GM10847 (cell line): ENCODE results near the gene NBDY.

Experiments used
- POLR2A ChIP-seq: IDR thresholded peaks from 2 replicates; pipeline ENCODE4 v1.6.1; 2011; ENCODE audit not compliant: insufficient read length; ENCODE audit errors: extremely low read depth

NBDY gene

DNA sequence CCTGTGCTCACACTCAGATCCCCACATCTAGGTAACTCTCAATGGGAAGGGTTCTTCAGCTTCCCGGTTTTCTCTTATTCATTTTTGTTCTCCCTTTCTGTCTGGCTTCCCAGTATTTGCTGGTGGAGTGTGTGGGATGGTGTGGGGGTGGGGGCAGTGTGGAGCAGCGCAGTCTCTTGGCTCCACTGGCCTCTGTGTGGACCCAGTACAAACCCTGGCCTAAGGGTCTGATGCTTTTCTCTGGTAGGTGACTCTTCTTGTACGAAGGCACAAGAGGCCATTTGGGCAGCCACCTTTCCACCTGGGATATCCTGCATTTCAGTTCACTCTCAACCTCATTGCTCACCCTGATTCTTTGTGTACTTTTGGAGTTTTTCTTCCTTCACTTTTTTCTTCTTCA, 71.3 kb downstream of the NBDY start:
- no peak for TF ChIP-seq POLR2A

DNA sequence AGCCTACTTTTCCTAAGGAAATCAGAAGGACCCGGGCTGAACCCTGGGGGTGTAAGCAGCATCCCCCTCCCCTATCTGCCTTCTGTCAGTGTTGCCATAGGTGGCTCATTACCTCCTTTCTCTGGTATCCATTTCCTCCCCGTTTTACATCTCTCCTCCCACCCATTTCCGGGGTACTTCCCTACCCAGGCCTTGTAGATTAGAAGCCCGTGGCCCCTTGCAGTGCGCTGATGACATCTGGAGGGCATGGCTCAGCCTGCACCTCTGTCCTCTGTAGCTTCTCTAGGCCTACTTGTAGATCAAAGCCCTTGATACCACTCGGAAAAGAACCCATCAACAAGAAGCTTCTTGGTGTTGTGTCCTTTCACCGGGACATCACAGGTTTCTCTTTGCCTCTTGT, 71.8 kb downstream of the NBDY start:
- TF ChIP-seq POLR2A, result no peak

DNA sequence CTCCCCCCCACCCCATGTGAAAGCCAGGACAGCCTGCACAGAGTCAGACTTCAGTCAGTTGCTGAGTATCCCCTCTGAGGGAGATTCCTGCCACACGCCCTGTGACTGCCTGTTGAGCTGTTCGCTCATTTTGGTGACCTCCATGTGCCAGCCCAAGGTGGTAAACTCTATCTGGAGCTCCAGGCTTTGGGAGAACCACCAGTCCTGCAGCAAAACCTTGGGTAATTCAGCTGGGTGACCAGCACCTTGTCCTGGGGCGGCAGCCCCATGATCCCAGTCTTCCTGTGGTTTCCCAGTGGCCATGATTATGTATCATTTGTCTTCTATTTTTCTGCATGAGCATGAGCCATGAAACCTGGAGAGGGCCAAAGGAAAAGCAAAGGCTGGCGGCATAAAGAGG, 73.4 kb downstream of the NBDY start:
- no peak for TF ChIP-seq POLR2A

DNA sequence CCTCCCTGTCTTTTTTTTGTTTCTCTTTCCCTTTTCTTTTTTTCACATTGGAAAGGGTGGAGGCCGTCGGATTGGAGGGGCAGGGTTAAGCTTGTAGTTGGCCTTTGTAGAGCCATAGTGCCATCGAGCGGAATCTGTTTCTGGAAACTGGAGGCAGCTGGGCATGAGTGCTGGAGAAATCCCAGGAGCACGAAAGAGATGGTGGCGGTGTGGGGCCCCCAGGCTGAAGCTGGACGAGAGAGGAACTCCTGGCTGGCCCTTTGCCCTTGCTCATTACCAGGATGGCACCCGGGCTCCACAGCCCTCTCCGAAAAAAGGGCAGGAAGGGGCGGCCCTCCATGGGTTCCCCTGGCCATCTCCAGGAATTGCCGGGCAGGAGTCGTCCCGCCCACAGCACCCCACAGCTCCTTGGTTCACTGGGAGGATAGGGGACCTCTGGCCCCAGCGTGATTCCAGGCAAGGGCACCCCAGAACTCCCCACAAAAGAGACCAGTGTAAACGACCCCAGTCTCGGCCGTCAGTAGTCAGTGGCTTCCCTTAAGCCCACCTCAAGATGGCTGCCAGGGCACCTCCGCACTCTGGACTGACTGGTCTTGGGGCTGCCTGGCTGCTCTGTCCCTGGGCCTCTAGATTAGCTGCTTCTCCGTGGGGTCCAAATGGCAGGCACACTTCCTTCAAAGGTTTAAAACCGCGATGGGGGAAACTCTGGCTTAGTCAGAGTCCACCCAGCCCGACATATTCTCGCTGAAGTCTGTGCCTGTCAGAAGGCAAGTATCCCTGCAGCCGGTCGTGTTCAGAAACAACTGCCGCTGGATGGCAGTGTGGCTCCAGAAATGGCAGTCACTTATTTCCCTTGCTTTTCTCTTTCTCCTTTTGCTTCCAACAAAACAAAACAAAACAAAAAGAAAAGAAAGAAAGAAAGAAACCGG, 74.1 kb downstream of the NBDY start:
- no peak for TF ChIP-seq POLR2A

DNA sequence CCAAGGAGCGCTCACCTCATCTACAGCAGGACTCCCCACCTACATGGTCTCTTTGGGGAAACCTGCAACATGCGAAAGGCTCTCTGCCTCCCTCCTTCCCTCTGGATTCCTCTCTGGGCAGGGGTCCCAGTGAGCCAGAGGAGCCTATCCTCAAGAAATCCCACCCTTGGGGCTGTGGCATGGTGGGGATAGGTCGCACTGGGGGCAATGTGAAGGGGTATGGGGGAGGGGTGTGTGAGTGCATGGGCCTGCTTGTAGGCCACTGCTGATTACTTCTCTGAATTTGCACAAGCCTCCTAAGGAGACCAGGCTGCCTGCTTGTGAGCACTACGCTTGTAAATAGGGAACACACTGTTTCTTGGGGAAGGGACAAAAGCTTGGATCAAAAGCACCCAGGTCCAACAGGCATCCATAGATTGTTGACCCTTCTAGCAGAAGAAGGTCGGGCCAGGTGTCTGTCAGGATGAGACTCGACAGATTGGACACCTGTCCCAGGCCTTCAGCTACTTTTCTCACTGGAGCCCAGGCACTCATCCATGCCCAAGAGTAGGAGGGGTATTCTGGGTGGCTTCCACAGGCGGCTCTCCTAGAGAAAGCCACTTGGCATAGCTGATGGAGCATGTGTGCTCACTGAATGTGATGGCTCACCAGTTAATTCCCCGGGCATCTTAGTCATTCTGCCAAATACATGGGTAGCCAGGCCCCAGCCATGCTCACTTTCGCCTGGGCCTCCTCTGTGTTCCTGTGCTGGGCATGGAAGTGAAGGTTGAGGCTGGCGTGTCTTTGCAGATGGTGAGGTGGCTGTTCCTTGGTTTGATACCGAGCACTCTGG, 75.0 kb downstream of the NBDY start:
- TF ChIP-seq POLR2A, result no peak

DNA sequence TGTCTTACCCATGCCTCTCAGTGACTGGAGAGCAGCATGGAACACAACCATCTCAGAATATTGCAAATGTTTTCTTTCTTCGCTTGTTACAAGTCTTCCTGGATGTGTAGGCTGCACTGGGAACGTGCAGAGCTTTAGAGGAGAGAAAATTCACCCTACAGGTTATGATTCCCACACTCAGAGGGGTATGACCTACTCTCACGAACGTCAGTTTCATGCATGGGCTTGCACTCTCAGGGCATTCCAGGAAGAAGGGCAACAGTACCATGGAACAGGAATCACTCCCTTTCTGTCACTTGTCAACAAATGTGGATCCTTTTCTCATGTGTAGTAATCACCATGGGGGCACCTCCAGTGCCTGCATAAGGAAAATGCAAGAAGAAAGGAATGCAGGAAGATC, 75.8 kb downstream of the NBDY start:
- no peak for TF ChIP-seq POLR2A

DNA sequence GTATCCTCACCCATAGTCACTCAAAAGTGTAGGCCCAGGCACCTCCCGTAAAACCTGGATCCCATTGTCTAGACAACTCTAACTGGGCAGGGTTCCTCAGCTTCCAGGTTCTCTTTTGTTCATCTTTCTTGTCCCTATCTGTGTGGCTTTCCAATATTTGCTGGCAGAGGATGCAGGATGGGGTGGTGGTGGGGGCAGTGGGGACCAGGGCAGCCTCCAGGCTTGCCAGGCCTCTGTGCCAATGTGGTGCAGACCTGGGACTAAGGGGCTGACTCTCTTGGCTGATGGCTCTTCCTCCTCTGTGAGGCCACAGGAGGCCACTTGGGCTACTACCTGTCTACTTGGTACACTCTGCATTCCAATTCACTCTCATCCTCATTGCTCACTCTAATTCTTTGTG, 76.4 kb downstream of the NBDY start:
- TF ChIP-seq POLR2A, result no peak

DNA sequence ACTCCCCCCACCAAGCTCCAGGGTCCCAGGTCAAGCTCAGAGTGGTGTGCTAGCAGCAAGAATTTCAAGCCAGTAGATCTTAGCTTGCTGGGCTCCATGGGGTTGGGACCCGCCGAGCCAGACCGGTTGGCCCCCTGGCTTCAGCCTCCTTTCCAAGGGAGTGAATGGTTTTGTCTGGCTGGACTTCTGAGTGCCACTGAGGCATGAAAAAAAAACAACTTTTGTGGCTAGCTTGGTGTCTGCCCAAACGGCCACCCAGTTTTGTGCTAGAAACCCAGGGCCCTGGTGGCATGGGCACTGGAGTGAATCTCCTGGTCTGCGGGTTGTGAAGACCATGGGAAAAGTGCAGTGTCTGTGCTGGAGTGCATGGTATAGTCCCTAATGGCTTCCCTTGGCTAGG, 82.6 kb downstream of the NBDY start:
- TF ChIP-seq POLR2A, result no peak

DNA sequence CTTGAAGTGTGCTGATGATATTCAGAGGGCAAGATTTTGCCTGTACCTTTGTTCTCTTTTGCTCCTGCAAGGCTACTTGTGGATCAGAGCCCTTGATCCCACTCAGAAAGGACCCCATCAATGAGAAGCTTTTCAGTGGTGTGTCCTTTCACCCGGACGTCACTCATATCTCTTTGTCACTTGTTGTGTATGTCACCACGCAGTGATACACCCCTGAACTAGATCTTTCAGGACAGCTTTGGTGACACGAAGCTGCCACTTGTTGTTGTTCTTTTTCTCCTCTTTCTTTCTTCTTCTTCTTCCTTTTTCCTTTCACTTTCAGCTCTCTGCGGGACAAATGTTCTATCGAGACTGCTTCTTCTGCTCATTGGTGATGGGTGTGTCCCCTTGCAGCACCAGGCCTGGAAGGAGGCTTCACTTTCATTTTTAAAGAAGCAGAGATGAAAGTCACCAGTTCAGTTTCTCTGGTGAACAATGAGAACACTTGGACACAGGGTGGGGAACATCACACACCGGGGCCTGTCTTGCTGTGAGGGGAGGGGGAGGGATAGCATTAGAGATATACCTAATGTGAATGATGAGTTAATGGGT, 83.6 kb downstream of the NBDY start:
- no peak for TF ChIP-seq POLR2A

DNA sequence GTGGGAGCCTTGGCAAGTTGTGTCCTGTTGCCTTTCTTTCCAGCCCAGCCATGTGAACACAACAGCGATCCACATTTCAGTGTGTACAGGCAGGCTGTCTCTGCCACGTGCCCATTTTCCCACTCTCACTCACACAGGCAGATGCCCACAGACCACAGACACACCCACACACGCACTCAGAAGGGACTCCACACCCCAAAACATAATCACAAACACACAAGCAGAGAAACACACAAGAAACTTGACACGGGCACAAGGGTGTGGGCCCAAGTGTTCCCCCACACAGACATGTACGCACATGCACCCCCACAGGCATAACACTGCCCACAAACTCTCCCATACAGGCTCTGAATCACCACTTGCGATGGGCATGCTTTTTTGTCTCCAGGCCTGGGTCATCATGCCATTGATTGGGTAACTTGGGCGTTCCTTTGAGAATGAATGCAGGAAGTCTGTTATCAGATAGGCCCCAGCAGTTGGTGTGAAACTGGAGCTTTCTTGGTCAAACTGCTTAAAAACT, 84.3 kb downstream of the NBDY start:
- no peak for TF ChIP-seq POLR2A

DNA sequence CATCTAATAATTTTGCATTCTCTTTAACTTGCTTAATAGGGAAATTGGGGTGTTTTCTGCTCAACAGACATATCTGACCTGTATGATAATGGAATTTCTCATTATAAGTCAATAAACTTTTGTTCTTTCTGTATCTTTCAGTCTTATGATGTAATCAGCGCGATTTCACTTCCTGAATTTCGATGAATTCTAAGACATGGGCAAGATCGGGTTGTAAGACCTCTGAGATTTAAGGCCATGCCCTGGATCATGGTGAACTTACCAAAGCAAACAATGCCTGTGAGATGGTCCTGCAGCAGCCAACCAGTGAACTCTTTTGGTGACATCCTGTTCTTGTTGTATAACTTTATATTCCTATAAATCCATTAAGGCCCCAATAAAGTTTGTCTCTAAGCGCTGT, 88.1 kb downstream of the NBDY start:
- TF ChIP-seq POLR2A, result no peak

DNA sequence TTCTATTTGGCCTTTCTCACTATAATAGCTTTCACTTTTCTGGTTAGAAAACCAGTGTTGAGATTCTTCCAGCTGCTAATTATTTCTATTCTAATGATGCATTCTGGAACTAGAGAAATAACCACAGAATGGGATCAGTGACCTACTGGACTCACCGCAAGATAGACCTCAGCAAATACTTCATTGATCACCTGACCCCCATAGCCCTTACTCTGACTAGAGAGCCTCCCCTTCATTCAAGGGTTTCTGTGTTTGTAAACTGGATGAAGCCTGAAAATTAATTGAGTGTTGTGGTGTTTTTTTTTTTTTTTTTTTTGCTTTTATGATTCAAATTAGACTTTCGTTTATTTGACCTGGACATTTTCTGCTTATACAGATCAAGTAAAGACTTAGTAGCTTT, 97.0 kb downstream of the NBDY start:
- no peak for TF ChIP-seq POLR2A

DNA sequence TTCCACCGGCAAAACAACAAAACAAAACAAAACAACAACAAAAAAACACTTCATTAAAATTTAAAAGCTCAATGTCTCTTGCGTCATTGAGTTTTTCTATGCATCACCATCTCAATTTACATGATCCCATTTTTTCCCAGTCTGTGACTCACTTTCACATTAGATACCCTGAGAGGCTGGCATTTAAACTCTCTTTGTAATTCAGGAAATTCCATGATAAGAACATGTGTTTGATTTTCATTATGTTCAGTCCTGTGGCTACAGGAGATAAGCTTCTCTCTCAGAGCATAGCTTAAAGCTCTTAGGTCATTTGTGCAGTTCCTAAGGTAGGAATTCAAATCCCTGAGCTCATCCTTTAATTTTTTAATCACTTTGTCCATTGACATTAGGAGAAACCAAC, 104.6 kb downstream of the NBDY start:
- no peak for TF ChIP-seq POLR2A

DNA sequence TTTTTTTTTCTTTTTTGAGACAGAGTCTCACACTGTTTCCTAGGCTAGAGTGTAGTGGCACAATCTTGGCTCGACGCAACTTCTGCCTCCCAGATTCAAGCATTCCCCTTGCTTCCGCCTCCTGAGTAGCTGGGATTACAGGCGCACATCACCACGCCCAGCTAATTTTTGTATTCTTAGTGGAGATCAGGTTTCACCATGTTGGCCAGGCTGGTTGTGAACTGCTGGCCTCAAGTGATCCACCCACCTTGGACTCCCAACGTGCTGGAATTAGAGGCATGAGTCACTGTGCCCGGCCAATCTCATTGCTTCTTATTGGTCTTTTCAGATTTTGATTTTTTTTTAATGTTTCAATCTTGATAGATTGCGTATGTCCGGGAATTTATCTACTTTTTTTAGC, 124.4 kb downstream of the NBDY start:
- no peak for TF ChIP-seq POLR2A

DNA sequence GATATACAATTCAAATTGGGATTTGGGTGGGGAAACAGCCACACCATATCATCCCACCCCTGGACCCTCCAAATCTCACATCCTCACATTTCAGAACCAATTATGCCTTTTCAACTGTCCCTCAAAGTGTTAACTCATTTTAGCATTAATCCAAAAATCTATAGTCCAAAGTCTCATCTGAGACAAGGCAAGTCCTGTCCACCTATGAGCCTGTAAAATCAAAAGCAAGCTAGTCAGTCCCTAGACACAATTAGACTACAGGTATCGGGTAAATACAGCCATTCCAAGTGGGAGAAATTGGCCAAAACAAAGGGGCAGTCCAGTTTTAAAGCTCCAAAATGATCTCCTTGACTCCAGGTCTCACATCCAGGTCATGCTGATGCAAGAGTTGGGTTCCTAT, 128.0 kb downstream of the NBDY start:
- no peak for TF ChIP-seq POLR2A

DNA sequence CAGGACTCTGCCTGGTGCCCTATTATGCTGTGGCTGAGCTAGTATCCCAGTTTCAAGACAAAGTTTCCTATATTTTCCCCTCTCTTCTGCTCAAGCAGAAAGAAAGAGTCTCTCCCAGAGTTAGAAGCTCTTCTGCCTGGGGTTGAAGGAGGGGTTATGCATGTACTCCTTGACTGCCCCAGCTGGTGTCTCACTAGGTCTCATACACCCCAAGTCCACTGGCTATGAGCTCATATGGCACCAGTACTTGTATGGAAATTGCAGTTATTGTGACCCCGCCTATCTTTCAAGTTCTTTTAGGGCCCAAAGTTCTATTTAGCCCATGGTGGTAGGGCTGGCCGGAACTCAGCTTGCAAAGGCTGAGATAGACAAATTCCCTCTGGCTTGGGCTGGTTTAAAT, 131.8 kb downstream of the NBDY start:
- TF ChIP-seq POLR2A, result no peak
